ENCODE data around the gene HDAC11. TPM values are rescaled to one million over a fixed set of nuclear protein-coding genes. Genes with fewer than 3 reads are reported as not detected.

HDAC11 gene
- total and polyA plus RNA-seq, 10 of the 15 experiments (the other 5 are each of a cell fraction or from before 2014, with no cell fraction given), result 0.04 to 0.76 (median 0.22) TPM; not detected in 1

GRCh38 chr3:13535905-13536304 lies 55.8 kb downstream of the HDAC11 start:
- 18% methylated on average over 9 of the region's 9 CpGs for WGBS (ENCODE audit: insufficient coverage, insufficient replicate concordance, low lambda C conversion rate, missing lambda C conversion rate)
- Histone ChIP-seq H3K4me3 (no peak overlapping the region), H3K27me3 (replicated peaks in 1 of 2; ENCODE audit: control insufficient read depth in 2 of 2, insufficient read depth in 2 of 2, low read length in 1 of 2) (peaks cover 0 to 4% of the 10 kb centered on the region in 2 experiments; a peak in 2 of 4 replicates), H4K20me1 (ENCODE audit: control insufficient read depth, insufficient read depth) (no peaks in the 10 kb centered on the region), H3K79me2 (ENCODE audit: control insufficient read depth, insufficient read depth, low read length) (no peaks in the 10 kb centered on the region), H3K9ac (ENCODE audit: control insufficient read depth, insufficient read depth, low read length) (no peak overlapping the region), H2AFZ (ENCODE audit: control insufficient read depth, low read depth, low read length) (no peak overlapping the region), H3K36me3 (ENCODE audit: control insufficient read depth in 2 of 2, insufficient read depth in 2 of 2, low read length in 1 of 2) (no peaks in the 10 kb centered on the region), H3K27ac (ENCODE audit: control insufficient read depth, insufficient read depth) (no peak overlapping the region), H3K4me2 (ENCODE audit: control insufficient read depth, insufficient read depth) (no peak overlapping the region), H3K9me3 (replicated peaks; ENCODE audit: control insufficient read depth, insufficient read depth, low read length) (no peaks in the 10 kb centered on the region), H3K4me1 (ENCODE audit: control insufficient read depth, insufficient read depth, low read length) (no peaks in the 10 kb centered on the region)
- FAIRE-seq (no peak), ATAC-seq (no peak), DNase-seq (ENCODE audit: low read depth, low spot score) (no peak)
- in situ Hi-C loops (cut with MboI) (no loop called here), intact Hi-C loops (cut with micrococcal nuclease; ENCODE audit: unreplicated experiment) (no loop called here)
- ChIA-PET SMC1A (ENCODE audit: uncharacterized antibody, unreplicated experiment) (no interaction called here), POLR2A (no interaction called here), CTCF (no interaction called here), RAD21 (ENCODE audit: unreplicated experiment) (no interaction called here)
- BruUV-seq (replicated peaks), result no TSS peak
- TF ChIP-seq FOXK2 (IDR thresholded peaks at IDR 0.05), result no peak
- no peak for TF ChIP-seq KLF5 (IDR thresholded peaks at IDR 0.05; ENCODE audit: partially characterized antibody)
- TF ChIP-seq, protein P1, sequence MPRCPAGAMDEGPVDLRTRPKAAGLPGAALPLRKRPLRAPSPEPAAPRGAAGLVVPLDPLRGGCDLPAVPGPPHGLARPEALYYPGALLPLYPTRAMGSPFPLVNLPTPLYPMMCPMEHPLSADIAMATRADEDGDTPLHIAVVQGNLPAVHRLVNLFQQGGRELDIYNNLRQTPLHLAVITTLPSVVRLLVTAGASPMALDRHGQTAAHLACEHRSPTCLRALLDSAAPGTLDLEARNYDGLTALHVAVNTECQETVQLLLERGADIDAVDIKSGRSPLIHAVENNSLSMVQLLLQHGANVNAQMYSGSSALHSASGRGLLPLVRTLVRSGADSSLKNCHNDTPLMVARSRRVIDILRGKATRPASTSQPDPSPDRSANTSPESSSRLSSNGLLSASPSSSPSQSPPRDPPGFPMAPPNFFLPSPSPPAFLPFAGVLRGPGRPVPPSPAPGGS (IDR thresholded peaks at IDR 0.05; ENCODE audit: borderline replicate concordance, insufficient read depth, low read depth, low read length, poor library complexity, severe bottlenecking), result no peak
- no peak for TF ChIP-seq HCFC1 (IDR thresholded peaks at IDR 0.05; ENCODE audit: low read length)
- TF ChIP-seq NR2C2 (IDR thresholded peaks at IDR 0.05; ENCODE audit: borderline replicate concordance, control insufficient read depth, insufficient read length, low read depth), result no peak
- TF ChIP-seq SMC3 (IDR thresholded peaks at IDR 0.05; ENCODE audit: borderline replicate concordance, low read length), result no peak
- no peak for TF ChIP-seq CTCF (IDR thresholded peaks at IDR 0.05 in 2 of 3, conservative IDR thresholded peaks at IDR 0.05 in 1 of 3; ENCODE audit: control insufficient read depth in 2 of 3, extremely low read depth in 1 of 3, insufficient read depth in 1 of 3, low read depth in 3 of 3, low read length in 3 of 3)
- TF ChIP-seq PRDM15 (CRISPR knock-in tag; IDR thresholded peaks at IDR 0.05), result no peak
- no peak for TF ChIP-seq JUNB (IDR thresholded peaks at IDR 0.05)
- TF ChIP-seq, protein P2, sequence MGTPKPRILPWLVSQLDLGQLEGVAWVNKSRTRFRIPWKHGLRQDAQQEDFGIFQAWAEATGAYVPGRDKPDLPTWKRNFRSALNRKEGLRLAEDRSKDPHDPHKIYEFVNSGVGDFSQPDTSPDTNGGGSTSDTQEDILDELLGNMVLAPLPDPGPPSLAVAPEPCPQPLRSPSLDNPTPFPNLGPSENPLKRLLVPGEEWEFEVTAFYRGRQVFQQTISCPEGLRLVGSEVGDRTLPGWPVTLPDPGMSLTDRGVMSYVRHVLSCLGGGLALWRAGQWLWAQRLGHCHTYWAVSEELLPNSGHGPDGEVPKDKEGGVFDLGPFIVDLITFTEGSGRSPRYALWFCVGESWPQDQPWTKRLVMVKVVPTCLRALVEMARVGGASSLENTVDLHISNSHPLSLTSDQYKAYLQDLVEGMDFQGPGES (IDR thresholded peaks at IDR 0.05), result no peak
- TF ChIP-seq, protein P3, sequence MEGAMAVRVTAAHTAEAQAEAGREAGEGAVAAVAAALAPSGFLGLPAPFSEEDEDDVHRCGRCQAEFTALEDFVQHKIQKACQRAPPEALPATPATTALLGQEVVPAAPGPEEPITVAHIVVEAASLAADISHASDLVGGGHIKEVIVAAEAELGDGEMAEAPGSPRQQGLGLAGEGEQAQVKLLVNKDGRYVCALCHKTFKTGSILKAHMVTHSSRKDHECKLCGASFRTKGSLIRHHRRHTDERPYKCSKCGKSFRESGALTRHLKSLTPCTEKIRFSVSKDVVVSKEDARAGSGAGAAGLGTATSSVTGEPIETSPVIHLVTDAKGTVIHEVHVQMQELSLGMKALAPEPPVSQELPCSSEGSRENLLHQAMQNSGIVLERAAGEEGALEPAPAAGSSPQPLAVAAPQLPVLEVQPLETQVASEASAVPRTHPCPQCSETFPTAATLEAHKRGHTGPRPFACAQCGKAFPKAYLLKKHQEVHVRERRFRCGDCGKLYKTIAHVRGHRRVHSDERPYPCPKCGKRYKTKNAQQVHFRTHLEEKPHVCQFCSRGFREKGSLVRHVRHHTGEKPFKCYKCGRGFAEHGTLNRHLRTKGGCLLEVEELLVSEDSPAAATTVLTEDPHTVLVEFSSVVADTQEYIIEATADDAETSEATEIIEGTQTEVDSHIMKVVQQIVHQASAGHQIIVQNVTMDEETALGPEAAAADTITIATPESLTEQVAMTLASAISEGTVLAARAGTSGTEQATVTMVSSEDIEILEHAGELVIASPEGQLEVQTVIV (IDR thresholded peaks at IDR 0.05; ENCODE audit: borderline replicate concordance, partially characterized antibody), result no peak
- no peak for TF ChIP-seq SREBF2 (IDR thresholded peaks at IDR 0.05; ENCODE audit: low read length)
- no peak for TF ChIP-seq ZBED1 (IDR thresholded peaks at IDR 0.05; ENCODE audit: borderline replicate concordance)
- TF ChIP-seq BHLHE40 (IDR thresholded peaks at IDR 0.05; ENCODE audit: borderline replicate concordance in 1 of 2, low read depth in 2 of 2, low read length in 1 of 2), result no peak
